GM18951 (cell line): ENCODE measurements around the gene GRIP2.

Source experiments
- POLR2A ChIP-seq: IDR thresholded peaks from 4 replicates; pipeline ENCODE4 v1.6.1; 2011; ENCODE audit warnings: mild to moderate bottlenecking; ENCODE audit not compliant: insufficient read length, insufficient read depth; ENCODE audit errors: extremely low read depth
- in situ Hi-C: fragments of 300-500 bp; cut with MboI; formaldehyde crosslinking; loops from one replicate; pipeline ENCODE4 v1.12.0; 2022; ENCODE audit warnings: low sequenced_read_pairs, mixed read lengths, inconsistent platforms; ENCODE audit not compliant: unreplicated experiment

Gene GRIP2

GRCh38 chr3:14539742-14540491, at the start of gene GRIP2:
Gene GRIP2 (minus strand): TSS chr3:14540342. CDS start chr3:14540308, 34 bp downstream.
- no peak for TF ChIP-seq POLR2A
- in situ Hi-C loops, result no loop called here

GRCh38 chr3:14588425-14589112, 48.4 kb upstream of the GRIP2 start:
- TF ChIP-seq POLR2A, result no peak
- in situ Hi-C loops, result no loop called here

- TF ChIP-seq POLR2A, result no peak
- in situ Hi-C loops, result no loop called here
Observed at GRCh38 chr3:14587740-14588360, 47.7 kb upstream of the GRIP2 start.

- in situ Hi-C loops, result no loop called here
- TF ChIP-seq POLR2A, result no peak
Observed at GRCh38 chr3:14586611-14587010, 46.5 kb upstream of the GRIP2 start.

GRCh38 chr3:14583548-14584091, 43.5 kb upstream of the GRIP2 start:
- in situ Hi-C loops, result no loop called here
- TF ChIP-seq POLR2A, result no peak

GRCh38 chr3:14582045-14582410, 41.9 kb upstream of the GRIP2 start:
- in situ Hi-C loops, result no loop called here
- TF ChIP-seq POLR2A, result no peak

GRCh38 chr3:14581334-14582044, 41.3 kb upstream of the GRIP2 start:
- in situ Hi-C loops, result no loop called here
- TF ChIP-seq POLR2A, result no peak

GRCh38 chr3:14577897-14578296, 37.8 kb upstream of the GRIP2 start:
- no peak for TF ChIP-seq POLR2A
- in situ Hi-C loops, result no loop called here

- in situ Hi-C loops, result no loop called here
- TF ChIP-seq POLR2A, result no peak
Observed at GRCh38 chr3:14576163-14576562, 36.0 kb upstream of the GRIP2 start.

- TF ChIP-seq POLR2A, result no peak
- in situ Hi-C loops, result no loop called here
Observed at GRCh38 chr3:14574183-14574582, 34.0 kb upstream of the GRIP2 start.

- in situ Hi-C loops, result no loop called here
- no peak for TF ChIP-seq POLR2A
Observed at GRCh38 chr3:14573706-14574105, 33.6 kb upstream of the GRIP2 start.

GRCh38 chr3:14570864-14571263, 30.7 kb upstream of the GRIP2 start:
- in situ Hi-C loops, result no loop called here
- no peak for TF ChIP-seq POLR2A

- TF ChIP-seq POLR2A, result no peak
- in situ Hi-C loops, result no loop called here
Observed at GRCh38 chr3:14570089-14570488, 29.9 kb upstream of the GRIP2 start.

GRCh38 chr3:14569474-14570000, 29.4 kb upstream of the GRIP2 start:
- TF ChIP-seq POLR2A, result no peak
- in situ Hi-C loops, result no loop called here
